GM21786 (cell line): ENCODE results near the gene MAP3K4.

ENCODE experiments used
- ATAC-seq: cut with Tn5 transposase; IDR thresholded peaks from one replicate; pipeline ENCODE4 v1.9.1; 2021; ENCODE audit not compliant: unreplicated experiment

MAP3K4 gene

GRCh38 chr6:161037873-161038228 lies 46.3 kb downstream of the MAP3K4 start:
- ATAC-seq, result no peak

- ATAC-seq, result peak; percentile 81
Measured at GRCh38 chr6:161038229-161039031, 46.9 kb downstream of the MAP3K4 start.

GRCh38 chr6:161041274-161041673 lies 49.7 kb downstream of the MAP3K4 start:
- no peak for ATAC-seq

- ATAC-seq, result no peak
Measured at GRCh38 chr6:161044335-161044734, 52.8 kb downstream of the MAP3K4 start.

GRCh38 chr6:161048641-161049040 lies 57.1 kb downstream of the MAP3K4 start:
- ATAC-seq, result no peak

- ATAC-seq, result no peak
Measured at GRCh38 chr6:161050134-161050765, 58.7 kb downstream of the MAP3K4 start.

- ATAC-seq, result no peak
Measured at GRCh38 chr6:161053103-161053502, 61.5 kb downstream of the MAP3K4 start.

- no peak for ATAC-seq
Measured at GRCh38 chr6:161054876-161055275, 63.3 kb downstream of the MAP3K4 start.

- ATAC-seq, result no peak
Measured at GRCh38 chr6:161056451-161056850, 64.9 kb downstream of the MAP3K4 start.

- ATAC-seq, result no peak
Measured at GRCh38 chr6:161057103-161058091, 65.8 kb downstream of the MAP3K4 start.

- ATAC-seq, result no peak
Measured at GRCh38 chr6:161058741-161059140, 67.2 kb downstream of the MAP3K4 start.

GRCh38 chr6:161061576-161061975 lies 70.0 kb downstream of the MAP3K4 start:
- ATAC-seq, result no peak

GRCh38 chr6:161064915-161065314 lies 73.3 kb downstream of the MAP3K4 start:
- ATAC-seq, result peak; percentile 71

- no peak for ATAC-seq
Measured at GRCh38 chr6:161066511-161066910, 74.9 kb downstream of the MAP3K4 start.

GRCh38 chr6:161067749-161068148 lies 76.2 kb downstream of the MAP3K4 start:
- ATAC-seq, result no peak

GRCh38 chr6:161068321-161068741 lies 76.8 kb downstream of the MAP3K4 start:
- ATAC-seq, result no peak

GRCh38 chr6:161073930-161074329 lies 82.4 kb downstream of the MAP3K4 start:
- no peak for ATAC-seq

- no peak for ATAC-seq
Measured at GRCh38 chr6:161074496-161075121, 83.0 kb downstream of the MAP3K4 start.

GRCh38 chr6:161076181-161076677 lies 84.7 kb downstream of the MAP3K4 start:
- no peak for ATAC-seq

- ATAC-seq, result no peak
Measured at GRCh38 chr6:161079566-161080262, 88.1 kb downstream of the MAP3K4 start.
